CD4-positive, alpha-beta T cell treated with Interleukin-15 for 1 hour (primary cell): ENCODE results near the gene AMD1.

ENCODE experiments used
- DNase-seq: peaks from one replicate; pipeline ENCODE4 v3.0.0-alpha.2; 2020

AMD1 gene

GRCh38 chr6:110939429-110940200, 65.0 kb downstream of the AMD1 start:
- no peak for DNase-seq

GRCh38 chr6:110944681-110945151, 70.1 kb downstream of the AMD1 start:
- DNase-seq = peak; percentile 57
